Measurements from ENCODE around the gene MINDY4.
A peak's percentile ranks its signal among the peaks of the same experiment; 100 is the strongest.

The MINDY4 gene

DNA sequence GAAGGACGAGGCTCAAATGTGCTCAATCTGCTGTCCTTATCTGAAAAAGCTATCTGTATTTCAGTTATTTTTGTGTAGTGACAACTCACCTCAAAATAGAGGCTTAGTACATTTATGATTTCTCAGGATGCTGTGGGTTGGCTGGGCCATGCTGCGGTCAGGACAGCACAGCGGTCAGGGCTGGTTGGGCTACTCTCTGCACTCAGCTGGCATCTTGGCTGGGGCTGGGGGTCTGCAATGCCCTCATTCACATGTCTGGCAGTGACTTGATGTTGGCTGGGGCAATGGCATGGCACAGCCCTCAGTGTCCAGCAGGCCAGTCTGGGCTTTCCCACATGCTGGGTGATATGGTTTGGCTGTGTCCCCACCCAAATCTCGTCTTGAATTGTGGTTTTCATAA lies 34.9 kb upstream of the MINDY4 start:
- no peaks in the 10 kb centered on the region for H3K36me3 ChIP-seq
- H3K27me3 ChIP-seq = peaks cover 12% of the 10 kb centered on the region

DNA sequence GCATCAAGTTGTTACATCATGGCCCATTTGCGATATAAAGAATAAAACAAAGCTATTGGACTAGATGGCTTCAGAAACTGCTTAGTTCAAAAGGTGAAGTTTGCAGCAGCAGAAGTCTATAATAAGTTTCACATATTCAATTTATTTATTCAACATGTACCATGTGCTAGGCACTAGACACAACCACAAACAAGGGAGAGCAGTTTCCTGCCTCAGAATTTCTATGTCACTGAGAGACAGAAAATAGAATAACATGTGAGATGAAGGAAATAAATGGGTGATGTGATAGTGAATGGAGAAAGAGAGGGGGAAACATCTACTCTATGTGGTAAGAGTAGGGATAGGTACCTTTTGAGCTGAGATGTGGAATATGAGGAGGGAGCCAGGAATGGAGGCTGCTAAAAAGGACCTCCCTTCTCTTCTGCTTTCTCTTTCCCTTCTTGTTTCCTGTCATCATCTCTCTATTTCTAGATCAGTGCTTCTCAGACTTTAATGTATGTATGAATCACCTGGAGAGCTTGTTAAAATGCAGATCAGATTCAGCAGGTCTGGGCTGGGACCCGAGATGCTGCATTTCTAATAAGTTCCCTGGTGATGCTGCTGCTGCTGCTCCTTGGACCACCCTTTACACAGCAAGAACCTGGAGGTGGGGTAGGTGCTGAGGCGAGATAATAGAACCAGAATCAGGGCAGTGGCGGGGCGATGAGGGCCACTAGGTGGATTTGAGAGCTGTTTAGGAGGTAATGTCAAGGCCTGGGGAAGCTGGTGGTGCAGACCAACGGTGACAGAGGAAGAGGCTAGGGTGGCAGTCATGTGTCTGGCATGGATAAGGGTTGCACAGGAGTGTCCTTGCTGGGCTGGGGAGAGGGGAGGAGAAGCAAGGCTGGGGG lies 32.9 kb upstream of the MINDY4 start:
- no peaks in the 10 kb centered on the region for H3K4me1 ChIP-seq (ENCODE audit: control insufficient read depth in 1 of 2, insufficient read depth in 1 of 2, low read depth in 1 of 2, low read length in 1 of 2)
- H3K4me3 ChIP-seq (ENCODE audit: low read depth in 1 of 2, low read length in 1 of 2) = no peak overlapping the region
- peaks cover 7% of the 10 kb centered on the region for H3K27me3 ChIP-seq

More for the DNA sequence above, 34.9 kb upstream of the MINDY4 start:
- TF ChIP-seq, protein P1, sequence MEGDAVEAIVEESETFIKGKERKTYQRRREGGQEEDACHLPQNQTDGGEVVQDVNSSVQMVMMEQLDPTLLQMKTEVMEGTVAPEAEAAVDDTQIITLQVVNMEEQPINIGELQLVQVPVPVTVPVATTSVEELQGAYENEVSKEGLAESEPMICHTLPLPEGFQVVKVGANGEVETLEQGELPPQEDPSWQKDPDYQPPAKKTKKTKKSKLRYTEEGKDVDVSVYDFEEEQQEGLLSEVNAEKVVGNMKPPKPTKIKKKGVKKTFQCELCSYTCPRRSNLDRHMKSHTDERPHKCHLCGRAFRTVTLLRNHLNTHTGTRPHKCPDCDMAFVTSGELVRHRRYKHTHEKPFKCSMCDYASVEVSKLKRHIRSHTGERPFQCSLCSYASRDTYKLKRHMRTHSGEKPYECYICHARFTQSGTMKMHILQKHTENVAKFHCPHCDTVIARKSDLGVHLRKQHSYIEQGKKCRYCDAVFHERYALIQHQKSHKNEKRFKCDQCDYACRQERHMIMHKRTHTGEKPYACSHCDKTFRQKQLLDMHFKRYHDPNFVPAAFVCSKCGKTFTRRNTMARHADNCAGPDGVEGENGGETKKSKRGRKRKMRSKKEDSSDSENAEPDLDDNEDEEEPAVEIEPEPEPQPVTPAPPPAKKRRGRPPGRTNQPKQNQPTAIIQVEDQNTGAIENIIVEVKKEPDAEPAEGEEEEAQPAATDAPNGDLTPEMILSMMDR (IDR thresholded peaks at IDR 0.05) = no peak
- H3K4me3 ChIP-seq (ENCODE audit: low read depth in 1 of 2, low read length in 1 of 2) = no peak overlapping the region
- H3K4me1 ChIP-seq (ENCODE audit: control insufficient read depth in 1 of 2, insufficient read depth in 1 of 2, low read depth in 1 of 2, low read length in 1 of 2) = no peaks in the 10 kb centered on the region
- no peak overlapping the region for H3K27ac ChIP-seq
- no peaks in the 10 kb centered on the region for H3K9me3 ChIP-seq

DNA sequence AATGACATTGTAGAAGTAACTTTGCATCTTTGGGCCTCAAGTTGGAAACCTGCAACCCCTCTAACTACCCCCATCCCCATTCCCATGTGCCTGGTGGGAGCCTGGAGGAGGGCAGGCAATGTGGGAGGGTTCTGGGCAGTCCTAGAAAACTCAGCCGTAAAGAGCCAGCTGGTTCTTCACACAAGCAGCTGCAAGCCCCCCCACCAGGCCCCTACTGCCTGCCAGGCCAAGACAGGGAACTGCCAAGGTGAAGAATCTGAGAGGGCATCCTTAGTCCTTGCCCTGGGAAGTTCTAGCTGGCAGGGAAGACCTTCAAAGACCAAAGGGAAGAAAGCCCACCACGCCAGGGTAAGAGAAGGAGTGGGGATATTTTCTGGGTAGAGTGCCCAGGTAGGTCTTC lies 31.5 kb upstream of the MINDY4 start:
- H3K27ac ChIP-seq = no peak overlapping the region
- no peaks in the 10 kb centered on the region for H3K36me3 ChIP-seq
- peaks cover 7% of the 10 kb centered on the region for H3K27me3 ChIP-seq
- H3K9me3 ChIP-seq = no peaks in the 10 kb centered on the region
- no peaks in the 10 kb centered on the region for H3K4me1 ChIP-seq (ENCODE audit: control insufficient read depth in 1 of 2, insufficient read depth in 1 of 2, low read depth in 1 of 2, low read length in 1 of 2)
- TF ChIP-seq, protein P1 (IDR thresholded peaks at IDR 0.05) = no peak
- H3K4me3 ChIP-seq (ENCODE audit: low read depth in 1 of 2, low read length in 1 of 2) = no peak overlapping the region

More for the DNA sequence above, 32.9 kb upstream of the MINDY4 start:
- Histone ChIP-seq H3K36me3 (no peaks in the 10 kb centered on the region), H3K27ac (no peak overlapping the region), H3K9me3 (no peaks in the 10 kb centered on the region)
- TF ChIP-seq, protein P1 (IDR thresholded peaks at IDR 0.05) = no peak

DNA sequence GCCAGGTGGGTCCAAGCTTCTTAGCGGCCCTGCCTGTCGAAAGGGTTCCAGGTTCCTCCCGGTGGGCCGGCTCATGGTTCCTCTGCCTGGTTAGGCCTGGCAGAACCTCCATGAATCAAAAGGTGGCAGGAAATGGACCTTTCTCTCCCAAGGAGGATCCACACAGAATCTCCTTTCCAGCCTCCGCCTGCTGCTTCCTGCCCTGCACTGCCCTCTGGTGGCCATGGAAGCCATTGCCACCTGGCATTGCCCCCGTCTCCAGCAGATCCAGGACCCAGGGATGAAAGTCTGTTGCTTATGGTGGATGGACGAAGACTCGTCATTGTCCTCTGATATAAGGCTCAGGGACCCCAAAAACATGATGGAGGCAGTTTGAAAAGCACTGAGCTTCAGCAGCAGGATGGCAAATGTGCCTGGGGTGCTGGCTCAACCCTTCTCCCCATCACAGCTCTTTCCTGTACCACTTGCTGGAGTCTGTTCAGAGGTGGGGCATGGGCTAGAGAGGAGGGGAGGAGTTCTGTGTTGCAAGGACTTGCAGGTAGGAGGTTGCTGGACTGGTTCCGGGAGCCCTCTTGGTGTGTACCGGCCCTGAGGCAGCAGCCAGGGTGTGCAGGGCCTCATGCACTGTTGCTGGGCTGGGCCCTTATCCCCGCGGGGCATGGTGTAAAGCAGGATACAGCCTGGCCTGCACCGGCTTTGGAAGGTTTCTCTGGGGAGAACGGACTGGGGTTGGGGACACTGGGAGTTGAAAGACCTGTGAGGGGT lies 30.6 kb upstream of the MINDY4 start:
- H3K27ac ChIP-seq = no peak overlapping the region
- peaks cover 7% of the 10 kb centered on the region for H3K27me3 ChIP-seq
- no peak overlapping the region for H3K4me3 ChIP-seq (ENCODE audit: low read depth in 1 of 2, low read length in 1 of 2)
- H3K4me1 ChIP-seq (ENCODE audit: control insufficient read depth in 1 of 2, insufficient read depth in 1 of 2, low read depth in 1 of 2, low read length in 1 of 2) = no peaks in the 10 kb centered on the region
- TF ChIP-seq, protein P1 (IDR thresholded peaks at IDR 0.05) = peak; percentile 80
- no peaks in the 10 kb centered on the region for H3K36me3 ChIP-seq
- no peaks in the 10 kb centered on the region for H3K9me3 ChIP-seq

DNA sequence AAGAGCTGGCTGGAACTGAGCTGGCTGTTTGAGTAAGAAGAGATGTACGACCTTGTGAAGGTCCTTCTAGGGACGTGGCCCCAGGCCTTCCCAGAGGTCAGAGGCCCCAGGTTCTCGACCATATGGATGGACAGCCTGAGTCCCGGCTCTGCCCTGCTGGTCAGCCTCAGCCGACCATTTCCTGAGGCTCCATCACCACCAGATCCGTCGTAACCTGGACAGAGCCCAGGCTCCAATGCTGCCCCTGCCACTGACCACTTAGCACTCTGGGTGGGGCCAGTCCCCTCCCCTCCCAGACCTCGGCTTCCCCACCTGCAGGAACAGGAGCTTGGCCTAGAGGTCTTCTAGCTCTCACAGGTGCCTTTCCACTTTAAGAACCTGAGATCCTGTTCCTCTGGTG lies 29.9 kb upstream of the MINDY4 start:
- TF ChIP-seq, protein P1 (IDR thresholded peaks at IDR 0.05) = no peak
- H3K27ac ChIP-seq = no peak overlapping the region
- no peak overlapping the region for H3K4me3 ChIP-seq (ENCODE audit: low read depth in 1 of 2, low read length in 1 of 2)
- no peaks in the 10 kb centered on the region for H3K36me3 ChIP-seq
- no peaks in the 10 kb centered on the region for H3K4me1 ChIP-seq (ENCODE audit: control insufficient read depth in 1 of 2, insufficient read depth in 1 of 2, low read depth in 1 of 2, low read length in 1 of 2)
- H3K27me3 ChIP-seq = peaks cover 7% of the 10 kb centered on the region
- H3K9me3 ChIP-seq = no peaks in the 10 kb centered on the region

Data from neutrophil (primary cell).